ENCODE measurements around the gene ADIPOR2.

ADIPOR2 gene

GRCh38 chr12:1835211-1836131 lies 144.6 kb downstream of the ADIPOR2 start:
- no peak for DNase-seq

- no peak for DNase-seq
These were observed 145.5 kb downstream of the ADIPOR2 start for GRCh38 chr12:1836241-1836803.

- no peak for DNase-seq
These were observed 146.1 kb downstream of the ADIPOR2 start for GRCh38 chr12:1836854-1837421.

- no peak for DNase-seq
These were observed 146.8 kb downstream of the ADIPOR2 start for GRCh38 chr12:1837541-1838204.
